ENCODE results near the gene SUSD1. TPM values are rescaled to one million over a fixed set of nuclear protein-coding genes. Genes with fewer than 3 reads are reported as not detected.
A peak's percentile ranks its signal among the peaks of the same experiment; 100 is the strongest.

Gene SUSD1
- total and polyA plus RNA-seq, 12 donors = 1.5 to 14.7 (median 4.3) TPM

GRCh38 chr9:112041536-112042243, 133.4 kb downstream of the SUSD1 start:
- TF ChIP-seq, protein P1, sequence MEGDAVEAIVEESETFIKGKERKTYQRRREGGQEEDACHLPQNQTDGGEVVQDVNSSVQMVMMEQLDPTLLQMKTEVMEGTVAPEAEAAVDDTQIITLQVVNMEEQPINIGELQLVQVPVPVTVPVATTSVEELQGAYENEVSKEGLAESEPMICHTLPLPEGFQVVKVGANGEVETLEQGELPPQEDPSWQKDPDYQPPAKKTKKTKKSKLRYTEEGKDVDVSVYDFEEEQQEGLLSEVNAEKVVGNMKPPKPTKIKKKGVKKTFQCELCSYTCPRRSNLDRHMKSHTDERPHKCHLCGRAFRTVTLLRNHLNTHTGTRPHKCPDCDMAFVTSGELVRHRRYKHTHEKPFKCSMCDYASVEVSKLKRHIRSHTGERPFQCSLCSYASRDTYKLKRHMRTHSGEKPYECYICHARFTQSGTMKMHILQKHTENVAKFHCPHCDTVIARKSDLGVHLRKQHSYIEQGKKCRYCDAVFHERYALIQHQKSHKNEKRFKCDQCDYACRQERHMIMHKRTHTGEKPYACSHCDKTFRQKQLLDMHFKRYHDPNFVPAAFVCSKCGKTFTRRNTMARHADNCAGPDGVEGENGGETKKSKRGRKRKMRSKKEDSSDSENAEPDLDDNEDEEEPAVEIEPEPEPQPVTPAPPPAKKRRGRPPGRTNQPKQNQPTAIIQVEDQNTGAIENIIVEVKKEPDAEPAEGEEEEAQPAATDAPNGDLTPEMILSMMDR (IDR thresholded peaks at IDR 0.05) = no peak
- Histone ChIP-seq H3K4me3 (no peak overlapping the region), H3K27me3 (no peaks in the 10 kb centered on the region), H3K9me3 (no peaks in the 10 kb centered on the region), H3K4me1 (peaks cover 0 to 32% (median 0%) of the 10 kb centered on the region in 9 donors), H3K36me3 (peaks cover 0 to 26% (median 0%) of the 10 kb centered on the region in 9 donors), H3K27ac (peak overlapping the region in 3 of 10 donors; percentile 38 to 45 (median 43))
- 64 to 66% methylated on average over 8 of the region's 8 CpGs for WGBS, 2 donors
- ATAC-seq (peak in 7 of 8 donors; percentile 38 to 95 (median 83)), DNase-seq (no peak)
- intact Hi-C loops (cut with DNase I) = no loop called here

DNA sequence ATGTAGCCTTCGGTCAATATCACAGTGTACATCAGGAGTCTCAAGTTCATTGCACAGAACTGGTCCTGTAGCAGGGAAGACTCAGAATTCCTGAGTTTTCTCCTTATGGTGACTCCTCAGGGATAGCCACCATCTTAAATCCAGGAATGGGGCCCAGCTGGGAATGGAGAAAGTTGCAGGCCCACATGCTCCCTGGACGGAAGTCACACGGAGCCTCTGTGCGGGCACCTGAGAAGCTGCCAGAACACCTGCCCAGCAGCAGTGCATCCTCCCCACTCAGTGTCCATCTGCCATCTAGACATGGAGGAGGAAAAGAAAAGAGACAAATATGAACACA, 133.9 kb downstream of the SUSD1 start:
- H3K36me3 ChIP-seq = peaks cover 0 to 26% (median 0%) of the 10 kb centered on the region in 9 donors
- 96 to 97% methylated on average over 4 of the region's 4 CpGs for WGBS, 2 donors
- TF ChIP-seq, protein P1 (IDR thresholded peaks at IDR 0.05) = no peak
- H3K4me3 ChIP-seq = no peak overlapping the region
- H3K27ac ChIP-seq = peak overlapping the region in 3 of 10 donors; percentile 17 to 43 (median 31)
- peaks cover 0 to 32% (median 0%) of the 10 kb centered on the region in 9 donors for H3K4me1 ChIP-seq
- intact Hi-C loops (cut with DNase I) = no loop called here
- ATAC-seq (peak in 1 of 8 donors; percentile 38), DNase-seq (no peak)
- no peaks in the 10 kb centered on the region for H3K9me3 ChIP-seq
- H3K27me3 ChIP-seq = no peaks in the 10 kb centered on the region

DNA sequence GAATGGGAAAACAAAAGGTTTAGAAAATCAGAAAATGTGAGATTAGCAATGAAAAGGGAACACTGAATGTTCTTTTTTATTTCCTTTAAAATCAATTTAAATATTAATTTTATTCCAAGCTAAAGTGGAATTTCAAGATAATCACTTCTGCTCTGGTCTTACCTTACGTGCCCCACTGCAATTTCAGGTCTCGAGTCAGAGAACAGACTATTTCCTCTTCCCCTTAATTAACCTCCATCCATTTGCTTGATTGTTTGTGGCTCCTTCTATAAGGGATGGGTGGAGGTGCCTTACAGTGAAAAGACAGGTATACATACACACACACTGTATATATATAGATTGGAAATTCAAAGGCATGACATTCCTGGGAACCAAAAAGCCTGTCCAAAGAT, 137.1 kb downstream of the SUSD1 start:
- DNase-seq (no peak), ATAC-seq (no peak)
- Histone ChIP-seq H3K27ac (peak overlapping the region in 1 of 10 donors; percentile 54), H3K4me1 (peaks cover 0 to 32% (median 0%) of the 10 kb centered on the region in 9 donors), H3K9me3 (no peaks in the 10 kb centered on the region), H3K4me3 (no peak overlapping the region), H3K27me3 (no peaks in the 10 kb centered on the region), H3K36me3 (peaks cover 0 to 20% (median 0%) of the 10 kb centered on the region in 9 donors)
- WGBS, 2 donors = 83 to 90% methylated on average over 2 of the region's 2 CpGs
- TF ChIP-seq, protein P1 (IDR thresholded peaks at IDR 0.05) = no peak
- intact Hi-C loops (cut with DNase I) = no loop called here

- Histone ChIP-seq H3K4me3 (no peak overlapping the region), H3K9me3 (no peaks in the 10 kb centered on the region), H3K4me1 (peaks cover 0 to 37% (median 0%) of the 10 kb centered on the region in 9 donors), H3K27ac (peak overlapping the region in 1 of 10 donors; percentile 54), H3K36me3 (peaks cover 0 to 20% (median 0%) of the 10 kb centered on the region in 9 donors), H3K27me3 (no peaks in the 10 kb centered on the region)
- intact Hi-C loops (cut with DNase I) = no loop called here
- 87 to 90% methylated on average over 2 of the region's 2 CpGs for WGBS, 2 donors
- TF ChIP-seq, protein P1 (IDR thresholded peaks at IDR 0.05) = no peak
- no peak for ATAC-seq
- no peak for DNase-seq
Measured at GRCh38 chr9:112037281-112038016, 137.6 kb downstream of the SUSD1 start.

All from heart right ventricle (tissue), 16 donors.